22Rv1 (cell line): ENCODE data around the gene GABBR2.

ENCODE experiments used
- H3K27ac ChIP-seq: fragments of 450-650 bp; 2 replicates; pipeline ENCODE4 v1.5.1; 2017
- ZFX ChIP-seq: fragments of 450-650 bp; IDR thresholded peaks from 2 replicates; pipeline ENCODE4 v1.6.1; 2017; ENCODE audit warnings: antibody characterized with exemption, borderline replicate concordance
- TF ChIP-seq, protein P1 (sequence below): fragments of 450-650 bp; IDR thresholded peaks from 2 replicates; pipeline ENCODE4 v1.5.1; 2017; ENCODE audit warnings: mild to moderate bottlenecking

GABBR2 gene

DNA sequence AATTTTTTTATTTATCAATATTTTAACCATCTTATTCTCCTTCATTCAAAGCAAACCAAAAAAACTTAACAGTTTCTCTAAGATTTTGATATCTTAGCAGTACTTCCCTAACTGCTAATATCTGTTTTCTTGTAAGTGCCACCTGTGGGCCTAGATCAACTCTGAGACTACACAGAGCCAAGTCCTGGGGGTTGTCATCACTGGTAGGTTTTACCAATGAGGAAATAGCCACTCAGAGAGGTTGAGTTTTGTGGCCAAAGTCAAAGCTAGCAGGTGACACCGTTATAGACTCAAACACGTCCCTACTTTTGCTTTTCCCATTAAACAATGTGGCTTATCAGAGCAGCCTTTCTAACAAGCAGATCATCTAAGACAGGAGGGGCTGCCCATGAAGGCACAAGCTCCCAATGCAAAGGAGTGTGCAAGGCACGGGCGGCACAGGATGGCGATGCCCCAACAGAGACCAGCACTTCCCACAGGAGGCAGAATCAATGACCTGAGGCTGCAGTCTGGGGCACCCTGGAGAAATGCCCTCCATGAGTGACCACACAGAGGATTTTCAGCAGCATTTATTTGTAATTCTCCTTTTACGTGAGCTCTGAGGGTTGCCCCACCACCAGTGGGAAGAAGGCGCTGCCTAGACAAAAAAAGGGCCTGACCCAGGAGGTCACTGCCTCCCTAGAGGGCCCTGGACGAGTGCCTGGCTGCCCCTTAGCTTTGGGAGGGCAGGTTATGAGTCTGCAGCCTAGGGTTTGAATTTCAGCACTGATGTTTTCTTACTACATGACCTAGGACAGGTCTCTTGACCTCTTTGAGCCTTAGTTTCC, 460.7 kb downstream of the GABBR2 start:
- no peak overlapping the region for H3K27ac ChIP-seq

DNA sequence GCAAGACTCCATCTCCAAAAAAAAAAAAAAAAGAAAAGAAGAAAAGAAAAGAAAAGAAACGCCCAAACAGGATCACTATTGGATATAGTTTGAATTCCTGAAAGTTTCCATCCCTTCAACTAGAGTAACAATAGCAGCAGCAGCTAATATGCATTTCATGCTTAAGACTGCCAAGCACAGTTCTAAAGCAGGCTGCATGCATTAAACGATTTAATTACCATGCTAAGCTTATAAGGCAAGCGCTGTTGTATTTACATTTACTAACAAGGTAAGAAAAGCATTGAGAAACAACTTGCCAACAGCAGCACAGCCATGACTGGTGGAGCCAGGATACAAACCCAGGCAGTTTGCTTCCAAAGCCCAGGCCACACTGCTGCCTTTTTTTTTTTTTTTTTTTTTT, 466.3 kb downstream of the GABBR2 start:
- TF ChIP-seq, protein P1, sequence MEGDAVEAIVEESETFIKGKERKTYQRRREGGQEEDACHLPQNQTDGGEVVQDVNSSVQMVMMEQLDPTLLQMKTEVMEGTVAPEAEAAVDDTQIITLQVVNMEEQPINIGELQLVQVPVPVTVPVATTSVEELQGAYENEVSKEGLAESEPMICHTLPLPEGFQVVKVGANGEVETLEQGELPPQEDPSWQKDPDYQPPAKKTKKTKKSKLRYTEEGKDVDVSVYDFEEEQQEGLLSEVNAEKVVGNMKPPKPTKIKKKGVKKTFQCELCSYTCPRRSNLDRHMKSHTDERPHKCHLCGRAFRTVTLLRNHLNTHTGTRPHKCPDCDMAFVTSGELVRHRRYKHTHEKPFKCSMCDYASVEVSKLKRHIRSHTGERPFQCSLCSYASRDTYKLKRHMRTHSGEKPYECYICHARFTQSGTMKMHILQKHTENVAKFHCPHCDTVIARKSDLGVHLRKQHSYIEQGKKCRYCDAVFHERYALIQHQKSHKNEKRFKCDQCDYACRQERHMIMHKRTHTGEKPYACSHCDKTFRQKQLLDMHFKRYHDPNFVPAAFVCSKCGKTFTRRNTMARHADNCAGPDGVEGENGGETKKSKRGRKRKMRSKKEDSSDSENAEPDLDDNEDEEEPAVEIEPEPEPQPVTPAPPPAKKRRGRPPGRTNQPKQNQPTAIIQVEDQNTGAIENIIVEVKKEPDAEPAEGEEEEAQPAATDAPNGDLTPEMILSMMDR, result no peak
- no peak for TF ChIP-seq ZFX

More for the DNA sequence above, 460.7 kb downstream of the GABBR2 start:
- TF ChIP-seq, protein P1, result no peak
- TF ChIP-seq ZFX, result no peak

DNA sequence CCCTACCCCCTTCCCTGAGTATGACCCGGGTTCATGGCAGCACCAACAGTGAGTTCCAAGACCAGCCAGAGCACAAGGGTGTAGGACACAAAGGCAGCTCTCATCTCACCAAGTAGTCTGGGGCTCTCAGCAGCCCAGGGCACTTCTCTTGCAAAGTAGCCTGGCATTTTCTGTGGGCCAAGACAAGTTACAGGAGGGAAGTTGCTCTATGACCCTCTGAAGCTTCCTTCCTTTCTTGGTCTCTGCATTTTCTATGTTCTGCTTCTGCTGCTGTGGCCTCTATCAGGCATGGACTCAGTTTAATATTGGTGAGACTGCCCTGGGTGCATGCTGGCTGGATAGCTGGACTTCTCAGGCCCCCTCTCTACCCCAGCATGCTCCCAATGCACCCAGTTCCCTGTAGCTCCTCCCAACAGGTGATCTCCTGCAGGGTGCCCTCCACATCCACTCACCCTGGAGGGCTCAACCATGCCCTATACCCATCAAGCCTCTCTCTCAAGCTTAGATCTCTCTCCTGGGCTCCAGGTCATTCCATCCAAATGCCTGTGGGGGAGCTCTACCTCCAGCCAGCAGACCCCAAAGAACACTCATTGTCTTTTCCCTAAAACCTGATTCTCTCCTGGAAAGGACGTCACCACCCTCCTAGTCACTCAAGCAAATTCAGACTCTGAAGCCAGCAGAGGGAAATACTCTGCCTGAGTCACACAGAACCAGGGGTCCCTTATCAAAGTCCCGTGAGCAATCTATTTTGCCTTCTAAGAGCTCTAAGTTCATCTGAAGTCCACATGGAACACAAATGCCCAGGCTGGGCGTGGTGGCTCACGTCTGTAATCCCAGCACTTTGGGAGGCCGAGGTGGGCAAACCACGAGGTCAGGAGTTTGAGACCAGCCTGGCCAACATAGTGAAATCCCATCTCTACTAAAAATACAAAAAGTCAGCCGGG, 467.1 kb downstream of the GABBR2 start:
- no peak overlapping the region for H3K27ac ChIP-seq
- TF ChIP-seq, protein P1, result no peak
- no peak for TF ChIP-seq ZFX

More for the DNA sequence above, 466.3 kb downstream of the GABBR2 start:
- no peak overlapping the region for H3K27ac ChIP-seq

DNA sequence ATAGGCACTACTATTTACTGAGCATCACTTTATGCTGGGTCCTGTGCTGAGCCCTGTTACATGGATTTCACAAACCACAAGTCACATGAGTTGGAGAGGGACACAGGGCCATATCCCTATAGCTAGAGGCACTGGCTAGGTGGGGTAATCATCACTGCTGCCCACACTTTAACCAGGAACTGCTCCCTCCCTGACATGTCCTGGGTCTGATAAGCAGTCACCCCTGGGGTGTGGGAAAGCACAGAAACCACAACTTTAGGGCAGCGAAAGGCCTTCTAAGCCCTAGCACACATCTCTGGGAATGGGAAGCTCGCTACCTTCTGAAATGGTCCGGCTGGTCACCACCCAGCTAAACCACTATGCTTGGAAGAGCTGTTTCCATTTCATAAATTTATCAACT, 468.3 kb downstream of the GABBR2 start:
- H3K27ac ChIP-seq, result no peak overlapping the region
- TF ChIP-seq ZFX, result no peak
- TF ChIP-seq, protein P1, result no peak
